GM18909 (cell line): ENCODE measurements around the gene HNRNPCL2.
"Not testable (repeated sequence)": the region's sequence is repeated elsewhere in the genome, so short reads cannot be mapped to it uniquely, and the experiment has no call there.

Experiments used
- ATAC-seq: cut with Tn5 transposase; IDR thresholded peaks from one replicate; pipeline ENCODE4 v1.9.1; 2021; ENCODE audit warnings: mild to moderate bottlenecking; ENCODE audit not compliant: unreplicated experiment, poor library complexity

Gene HNRNPCL2

DNA sequence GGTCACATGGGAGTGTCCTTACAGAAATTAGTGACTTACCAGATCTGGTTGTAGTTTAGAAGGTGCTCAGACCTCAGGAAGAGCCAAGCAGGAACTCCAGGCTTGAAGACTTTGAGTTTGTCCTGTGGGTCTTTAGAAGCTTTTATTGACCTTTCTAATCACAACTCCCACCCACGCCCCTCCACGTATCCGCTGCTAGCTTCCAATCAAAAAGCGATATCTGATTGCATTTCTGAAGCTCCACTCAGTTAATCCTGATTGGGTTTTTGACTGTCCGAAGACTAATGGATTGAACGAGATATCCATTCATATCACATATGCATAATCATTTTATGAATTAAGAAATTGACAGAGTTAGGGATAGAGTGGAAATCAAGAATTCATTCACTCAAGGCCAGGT, at the start of gene HNRNPCL2:
TSS of gene HNRNPCL2 (minus strand) at position 101 of the 400 bp plus-strand sequence. CDS start 454 bp downstream, outside the sequence.
- ATAC-seq = not testable (repeated sequence)

DNA sequence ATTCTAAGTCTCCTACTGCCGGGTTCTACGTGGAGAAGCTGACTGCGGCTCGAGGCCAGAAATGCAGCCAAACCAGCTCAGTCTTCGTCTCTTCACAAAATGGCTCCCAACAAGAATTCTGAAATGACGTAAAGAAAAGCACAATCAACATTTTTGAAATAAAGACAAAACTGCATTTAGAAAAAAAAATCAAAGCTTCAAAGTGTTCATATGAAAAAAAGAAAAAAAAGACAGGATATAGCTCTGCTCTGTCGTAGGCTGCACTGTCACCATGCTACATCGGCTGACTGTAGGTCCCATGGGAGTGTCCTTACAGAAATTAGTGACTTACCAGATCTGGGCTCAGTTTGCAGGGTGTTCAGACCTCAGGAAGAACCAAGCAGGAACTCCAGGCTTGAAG, 48.9 kb upstream of the HNRNPCL2 start, which contains the start of gene HNRNPCL4:
TSS of gene HNRNPCL4 (minus strand) at position 101 of the 400 bp plus-strand sequence. CDS start 164 bp downstream, outside the sequence.
- not testable (repeated sequence) for ATAC-seq

DNA sequence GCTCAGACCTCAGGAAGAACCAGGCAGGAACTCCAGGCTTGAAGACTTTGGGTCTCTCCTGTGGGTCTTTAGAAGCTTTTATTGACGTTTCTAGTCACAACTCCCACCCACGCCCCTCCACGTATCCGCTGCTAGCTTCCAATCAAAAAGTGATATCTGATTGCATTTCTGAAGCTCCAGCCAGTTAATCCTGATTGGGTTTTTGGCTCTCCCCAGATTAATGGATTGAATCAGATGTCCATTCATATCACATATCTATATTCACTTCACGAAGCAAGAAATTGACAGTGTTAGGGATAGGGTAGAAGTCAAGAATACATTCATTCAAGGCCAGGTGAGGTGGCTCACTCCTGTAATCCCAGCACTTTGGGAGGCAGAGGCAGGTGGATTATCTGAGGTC, 39.3 kb upstream of the HNRNPCL2 start, which contains the start of gene PRAMEF26:
TSS of gene PRAMEF26 (minus strand) at position 101 of the 400 bp plus-strand sequence. CDS start 2,914 bp downstream, outside the sequence.
- ATAC-seq = not testable (repeated sequence)

DNA sequence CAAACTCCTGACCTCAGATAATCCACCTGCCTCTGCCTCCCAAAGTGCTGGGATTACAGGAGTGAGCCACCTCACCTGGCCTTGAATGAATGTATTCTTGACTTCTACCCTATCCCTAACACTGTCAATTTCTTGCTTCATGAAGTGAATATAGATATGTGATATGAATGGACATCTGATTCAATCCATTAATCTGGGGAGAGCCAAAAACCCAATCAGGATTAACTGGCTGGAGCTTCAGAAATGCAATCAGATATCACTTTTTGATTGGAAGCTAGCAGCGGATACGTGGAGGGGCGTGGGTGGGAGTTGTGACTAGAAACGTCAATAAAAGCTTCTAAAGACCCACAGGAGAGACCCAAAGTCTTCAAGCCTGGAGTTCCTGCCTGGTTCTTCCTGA, 46.2 kb downstream of the HNRNPCL2 start, which contains the start of gene PRAMEF25:
TSS of gene PRAMEF25 (plus strand) at position 301 of the 400 bp plus-strand sequence. CDS start 2,920 bp downstream, outside the sequence.
- not testable (repeated sequence) for ATAC-seq
